Liver (tissue), 9 donors: ENCODE data around the gene AIMP1. TPM values are rescaled to one million over a fixed set of nuclear protein-coding genes. Genes with fewer than 3 reads are reported as not detected.

ENCODE experiments used
- DNase-seq: peaks from one replicate; pipeline ENCODE4 v3.0.0-alpha.2; 2017; ENCODE audit warnings: low spot score
- H3K27ac ChIP-seq, 2 donors: one replicate each; pipeline ENCODE4 v1.7.0; 2013; ENCODE audit warnings: inconsistent platforms in 2 of 2, low read length in 2 of 2, control low read depth in 1 of 2, low read depth in 1 of 2, mild to moderate bottlenecking in 1 of 2
- H3K27me3 ChIP-seq, 4 donors: one replicate each; pipeline versions ENCODE4 v1.6.1 to v1.7.0; 2013; ENCODE audit warnings: low read length in 3 of 4, inconsistent platforms in 1 of 4, mild to moderate bottlenecking in 1 of 4, moderate library complexity in 1 of 4; ENCODE audit not compliant: control insufficient read depth in 4 of 4, insufficient read depth in 4 of 4
- H3K36me3 ChIP-seq, 4 donors: one replicate each; pipeline versions ENCODE4 v1.6.1 to v1.7.0; 2013; ENCODE audit warnings: low read length in 3 of 4, mild to moderate bottlenecking in 3 of 4, low read depth in 1 of 4, moderate library complexity in 1 of 4; ENCODE audit not compliant: control insufficient read depth in 4 of 4, insufficient read depth in 3 of 4
- H3K4me1 ChIP-seq, 4 donors: one replicate each; pipeline versions ENCODE4 v1.6.1 to v1.7.0; 2013; ENCODE audit warnings: low read length in 3 of 4, mild to moderate bottlenecking in 3 of 4, moderate library complexity in 1 of 4; ENCODE audit not compliant: control insufficient read depth in 4 of 4, insufficient read depth in 4 of 4
- H3K4me3 ChIP-seq, 3 donors: one replicate each; pipeline versions ENCODE4 v1.6.1 to v1.7.0; 2013; ENCODE audit warnings: low read length in 3 of 3, control low read depth in 1 of 3, low read depth in 1 of 3, mild to moderate bottlenecking in 1 of 3
- H3K9ac ChIP-seq, 2 donors: one replicate each; pipeline ENCODE4 v1.7.0; 2013; ENCODE audit warnings: low read length in 2 of 2, mild to moderate bottlenecking in 2 of 2, moderate library complexity in 2 of 2, control low read depth in 1 of 2, low read depth in 1 of 2
- H3K9me3 ChIP-seq, 4 donors: one replicate each; pipeline versions ENCODE4 v1.6.1 to v1.7.0; 2013; ENCODE audit warnings: low read length in 3 of 4; ENCODE audit not compliant: control insufficient read depth in 4 of 4
- FOXA1 ChIP-seq: IDR thresholded peaks from 2 replicates; pipeline ENCODE4 v1.6.1; 2016; ENCODE audit warnings: antibody characterized with exemption
- FOXA2 ChIP-seq: IDR thresholded peaks from 2 replicates; pipeline ENCODE4 v1.6.1; 2016; ENCODE audit warnings: antibody characterized with exemption
- HNF4A ChIP-seq, 2 donors: conservative IDR thresholded peaks; 2 replicates each; pipeline ENCODE4 v1.6.1; 2016; ENCODE audit warnings: antibody characterized with exemption in 2 of 2, mild to moderate bottlenecking in 2 of 2
- HNF4G ChIP-seq: IDR thresholded peaks from 2 replicates; pipeline ENCODE4 v1.6.1; 2016; ENCODE audit warnings: antibody characterized with exemption
- RAD21 ChIP-seq, 2 donors: IDR thresholded peaks; 2 replicates each; pipeline ENCODE4 v1.6.1; 2016; ENCODE audit warnings: antibody characterized with exemption in 2 of 2, mild to moderate bottlenecking in 2 of 2
- REST ChIP-seq: IDR thresholded peaks from 2 replicates; pipeline ENCODE4 v1.6.1; 2016; ENCODE audit warnings: antibody characterized with exemption, mild to moderate bottlenecking
- SP1 ChIP-seq: IDR thresholded peaks from 2 replicates; pipeline ENCODE4 v1.6.1; 2018; ENCODE audit warnings: antibody characterized with exemption, mild to moderate bottlenecking
- YY1 ChIP-seq: IDR thresholded peaks from 2 replicates; pipeline ENCODE4 v1.6.1; 2016; ENCODE audit warnings: antibody characterized with exemption, mild to moderate bottlenecking
- ZBTB33 ChIP-seq: IDR thresholded peaks from 2 replicates; pipeline ENCODE4 v1.6.1; 2016; ENCODE audit warnings: antibody characterized with exemption
- WGBS: extraction: QIAGEN DNeasy Blood & Tissue Kit; methylation state at CpG from one replicate; pipeline ENCODE4 v1.1.7; 2013; 5-methylcytosine and 5-hydroxymethylcytosine counted together
- polyA plus RNA-seq, 2 donors: library from polyadenylated mRNA; stranded (reverse) in 1 of 2; unstranded in 1 of 2; fragments of 200-250 nt in 1 of 2; fragments of >200 nt in 1 of 2; fragmentation: Nextera tagmentation in 1 of 2; extraction: Ambion mirVana in 1 of 2; gene quantifications; one replicate each; pipeline versions ENCODE4 v1.2.1 to v1.2.3, GENCODE V29; 2013 to 2015
- total RNA-seq, 2 donors: library from RNA; depleted of rRNA; stranded (reverse); fragments of >200 nt; gene quantifications; one replicate each; pipeline ENCODE4 v1.2.3, GENCODE V29; 2014
- TF ChIP-seq, protein P1 (sequence below): fragments of 150-350 bp; IDR thresholded peaks from 2 replicates; pipeline ENCODE4 v1.5.1; 2017; ENCODE audit warnings: improper control_type of control experiment, low read depth, low read length; ENCODE audit not compliant: missing input control
- TF ChIP-seq, protein P2 (sequence below): IDR thresholded peaks from 2 replicates; pipeline ENCODE4 v1.6.1; 2016; ENCODE audit warnings: antibody characterized with exemption
- donor health status: healthy.
- donor health status: healthy.
- donor health status: healthy.
- donor health status: healthy.
- donor health status: healthy.

The AIMP1 gene
- total and polyA plus RNA-seq, 4 donors, result 8.6 to 44.6 (median 10.5) TPM

GRCh38 chr4:106373026-106373425 is 56.7 kb downstream of the AIMP1 start:
- 77% methylated on average over 3 of the region's 3 CpGs for WGBS
- Histone ChIP-seq H3K4me1 (no peaks in the 10 kb centered on the region), H3K4me3 (no peak overlapping the region), H3K9ac (no peak overlapping the region), H3K27me3 (peaks cover 0 to 7% (median 0%) of the 10 kb centered on the region in 4 donors), H3K36me3 (no peaks in the 10 kb centered on the region), H3K27ac (no peak overlapping the region), H3K9me3 (no peaks in the 10 kb centered on the region)
- TF ChIP-seq, protein P1, sequence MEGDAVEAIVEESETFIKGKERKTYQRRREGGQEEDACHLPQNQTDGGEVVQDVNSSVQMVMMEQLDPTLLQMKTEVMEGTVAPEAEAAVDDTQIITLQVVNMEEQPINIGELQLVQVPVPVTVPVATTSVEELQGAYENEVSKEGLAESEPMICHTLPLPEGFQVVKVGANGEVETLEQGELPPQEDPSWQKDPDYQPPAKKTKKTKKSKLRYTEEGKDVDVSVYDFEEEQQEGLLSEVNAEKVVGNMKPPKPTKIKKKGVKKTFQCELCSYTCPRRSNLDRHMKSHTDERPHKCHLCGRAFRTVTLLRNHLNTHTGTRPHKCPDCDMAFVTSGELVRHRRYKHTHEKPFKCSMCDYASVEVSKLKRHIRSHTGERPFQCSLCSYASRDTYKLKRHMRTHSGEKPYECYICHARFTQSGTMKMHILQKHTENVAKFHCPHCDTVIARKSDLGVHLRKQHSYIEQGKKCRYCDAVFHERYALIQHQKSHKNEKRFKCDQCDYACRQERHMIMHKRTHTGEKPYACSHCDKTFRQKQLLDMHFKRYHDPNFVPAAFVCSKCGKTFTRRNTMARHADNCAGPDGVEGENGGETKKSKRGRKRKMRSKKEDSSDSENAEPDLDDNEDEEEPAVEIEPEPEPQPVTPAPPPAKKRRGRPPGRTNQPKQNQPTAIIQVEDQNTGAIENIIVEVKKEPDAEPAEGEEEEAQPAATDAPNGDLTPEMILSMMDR, result no peak
- TF ChIP-seq HNF4G, result no peak
- no peak for TF ChIP-seq FOXA1
- no peak for TF ChIP-seq RAD21 (IDR thresholded peaks at IDR 0.05)
- DNase-seq, result no peak

- Histone ChIP-seq H3K9me3 (peaks cover 0 to 5% (median 1%) of the 10 kb centered on the region in 4 donors), H3K4me3 (no peak overlapping the region), H3K4me1 (no peaks in the 10 kb centered on the region), H3K9ac (no peak overlapping the region), H3K27me3 (peaks cover 0 to 2% (median 0%) of the 10 kb centered on the region in 4 donors), H3K36me3 (no peaks in the 10 kb centered on the region), H3K27ac (no peak overlapping the region)
- TF ChIP-seq, protein P2, sequence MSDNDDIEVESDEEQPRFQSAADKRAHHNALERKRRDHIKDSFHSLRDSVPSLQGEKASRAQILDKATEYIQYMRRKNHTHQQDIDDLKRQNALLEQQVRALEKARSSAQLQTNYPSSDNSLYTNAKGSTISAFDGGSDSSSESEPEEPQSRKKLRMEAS, result no peak
- TF ChIP-seq YY1 (no peak), SP1 (no peak), REST (no peak), FOXA1 (no peak), ZBTB33 (no peak), HNF4A (conservative IDR thresholded peaks at IDR 0.05) (no peak)
- DNase-seq, result no peak
Observed at GRCh38 chr4:106380179-106380578, 63.8 kb downstream of the AIMP1 start.

DNA sequence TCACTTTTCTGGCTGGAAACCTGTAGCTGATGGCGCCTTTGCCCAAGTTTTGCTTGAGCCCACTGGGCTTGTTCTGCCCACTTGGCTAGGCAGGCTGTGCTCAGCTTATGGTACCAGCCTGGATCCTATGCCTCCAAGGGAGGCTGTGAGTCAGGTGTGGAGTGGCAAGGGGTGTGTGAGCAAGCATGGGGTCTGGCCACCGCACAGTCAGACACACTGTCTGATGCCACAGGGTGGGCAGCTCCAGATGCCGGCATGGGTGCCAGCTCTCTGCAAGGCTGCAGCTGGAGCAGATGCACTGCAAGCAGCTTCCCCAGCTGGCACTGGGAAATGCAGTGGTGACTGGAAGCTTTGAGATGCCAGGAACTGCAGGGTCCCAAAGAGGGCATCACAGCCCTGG is 68.5 kb downstream of the AIMP1 start:
- TF ChIP-seq FOXA2, result no peak
- no peak for TF ChIP-seq SP1
- no peak overlapping the region for H3K9ac ChIP-seq
- WGBS, result 92% methylated on average over 3 of the region's 3 CpGs
- no peak for DNase-seq
- H3K36me3 ChIP-seq, result no peaks in the 10 kb centered on the region
- no peaks in the 10 kb centered on the region for H3K4me1 ChIP-seq
- H3K27me3 ChIP-seq, result peaks cover 0 to 2% (median 0%) of the 10 kb centered on the region in 4 donors
- no peak overlapping the region for H3K4me3 ChIP-seq
- H3K9me3 ChIP-seq, result peaks cover 0 to 10% (median 3%) of the 10 kb centered on the region in 4 donors
- H3K27ac ChIP-seq, result no peak overlapping the region
